ENCODE data around the gene FCN1. TPM values are rescaled to one million over a fixed set of nuclear protein-coding genes. Genes with fewer than 3 reads are reported as not detected.
A peak's percentile ranks its signal among the peaks of the same experiment; 100 is the strongest.

Gene FCN1
- total RNA-seq, 3 donors from 2014 or later (not counting 1 experiment from before 2014, with no cell fraction given) = 22.7 to 70.3 (median 26.9) TPM

DNA sequence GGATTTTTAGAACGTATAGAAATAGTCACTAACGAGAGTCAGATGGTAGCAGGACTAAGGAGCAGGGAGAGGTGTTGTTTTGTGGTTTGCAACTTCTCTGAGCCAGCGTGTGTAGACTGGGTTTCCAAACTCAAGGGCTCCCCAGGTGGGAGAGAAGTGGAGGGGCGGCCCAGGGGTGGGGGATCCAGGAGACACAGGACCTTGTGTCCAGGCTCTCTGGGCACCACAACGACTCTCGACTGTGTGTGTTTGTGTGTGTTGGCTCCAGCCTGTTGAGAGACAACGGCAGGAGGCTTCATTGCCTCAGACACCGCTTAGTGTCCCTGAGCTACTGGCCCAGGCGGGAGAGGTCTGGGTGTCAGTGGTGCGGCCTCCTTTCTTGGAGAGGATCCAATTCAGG is 934 bp upstream of the FCN1 start:
- intact Hi-C loops (cut with micrococcal nuclease) = no loop called here
- Mint-ChIP-seq H3K9me3 (peaks cover 3 to 4% of the 10 kb centered on the region in 2 donors), H3K27ac (no peak overlapping the region), H3K4me3 (no peak overlapping the region), H3K36me3 (no peaks in the 10 kb centered on the region), H3K27me3 (ENCODE audit: low read depth in 2 of 2) (peaks cover 0 to 9% of the 10 kb centered on the region in 2 donors), H3K4me1 (no peaks in the 10 kb centered on the region)
- Histone ChIP-seq H3K36me3 (ENCODE audit: control insufficient read depth, insufficient read depth, low read length) (no peaks in the 10 kb centered on the region), H3K27me3 (ENCODE audit: control insufficient read depth, insufficient read depth, low read length) (no peaks in the 10 kb centered on the region), H3K4me3 (ENCODE audit: low read length) (no peak overlapping the region), H3K27ac (ENCODE audit: low read length) (no peak overlapping the region), H3K9me3 (ENCODE audit: control insufficient read depth, insufficient read depth, low read length) (no peaks in the 10 kb centered on the region), H3K4me1 (ENCODE audit: control insufficient read depth, insufficient read depth, low read length) (peaks cover 5% of the 10 kb centered on the region)
- ATAC-seq (no peak), DNase-seq (peak in 1 of 2 donors; percentile 4)
- 87% methylated on average over 10 of the region's 10 CpGs for WGBS (ENCODE audit: insufficient coverage)
- TF ChIP-seq, protein P1, sequence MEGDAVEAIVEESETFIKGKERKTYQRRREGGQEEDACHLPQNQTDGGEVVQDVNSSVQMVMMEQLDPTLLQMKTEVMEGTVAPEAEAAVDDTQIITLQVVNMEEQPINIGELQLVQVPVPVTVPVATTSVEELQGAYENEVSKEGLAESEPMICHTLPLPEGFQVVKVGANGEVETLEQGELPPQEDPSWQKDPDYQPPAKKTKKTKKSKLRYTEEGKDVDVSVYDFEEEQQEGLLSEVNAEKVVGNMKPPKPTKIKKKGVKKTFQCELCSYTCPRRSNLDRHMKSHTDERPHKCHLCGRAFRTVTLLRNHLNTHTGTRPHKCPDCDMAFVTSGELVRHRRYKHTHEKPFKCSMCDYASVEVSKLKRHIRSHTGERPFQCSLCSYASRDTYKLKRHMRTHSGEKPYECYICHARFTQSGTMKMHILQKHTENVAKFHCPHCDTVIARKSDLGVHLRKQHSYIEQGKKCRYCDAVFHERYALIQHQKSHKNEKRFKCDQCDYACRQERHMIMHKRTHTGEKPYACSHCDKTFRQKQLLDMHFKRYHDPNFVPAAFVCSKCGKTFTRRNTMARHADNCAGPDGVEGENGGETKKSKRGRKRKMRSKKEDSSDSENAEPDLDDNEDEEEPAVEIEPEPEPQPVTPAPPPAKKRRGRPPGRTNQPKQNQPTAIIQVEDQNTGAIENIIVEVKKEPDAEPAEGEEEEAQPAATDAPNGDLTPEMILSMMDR (IDR thresholded peaks at IDR 0.05) = no peak

DNA sequence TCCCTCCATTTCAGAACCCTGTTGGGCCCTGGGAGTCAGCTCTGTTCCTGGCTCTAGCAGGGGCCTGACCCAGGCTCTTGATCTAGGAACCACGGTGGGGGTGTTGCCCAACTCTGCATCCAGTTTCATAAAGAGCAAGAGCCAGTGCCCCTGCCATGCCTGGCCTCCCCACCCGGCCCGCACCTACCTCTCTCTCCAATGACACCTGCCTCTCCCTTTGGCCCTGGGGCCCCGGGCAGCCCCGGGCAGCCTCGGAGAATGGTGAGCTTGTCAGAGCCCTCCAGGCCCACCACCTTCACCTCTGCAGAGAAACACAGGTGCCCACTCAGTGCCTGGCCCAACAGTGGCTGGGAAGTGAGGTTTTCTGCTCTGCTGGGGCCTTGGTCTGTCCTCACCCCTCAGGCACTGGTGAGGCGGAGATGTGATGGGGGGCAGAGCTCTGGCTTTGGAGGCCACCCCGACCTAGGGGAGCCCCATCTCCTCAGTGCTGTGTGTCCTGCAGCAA is 1.5 kb downstream of the FCN1 start:
- no peak for DNase-seq
- Histone ChIP-seq H3K36me3 (ENCODE audit: control insufficient read depth, insufficient read depth, low read length) (no peaks in the 10 kb centered on the region), H3K27ac (ENCODE audit: low read length) (no peak overlapping the region), H3K4me3 (ENCODE audit: low read length) (no peak overlapping the region), H3K9me3 (ENCODE audit: control insufficient read depth, insufficient read depth, low read length) (no peaks in the 10 kb centered on the region), H3K27me3 (ENCODE audit: control insufficient read depth, insufficient read depth, low read length) (no peaks in the 10 kb centered on the region), H3K4me1 (ENCODE audit: control insufficient read depth, insufficient read depth, low read length) (peaks cover 5% of the 10 kb centered on the region)
- no peak for ATAC-seq
- H3K27me3 Mint-ChIP-seq (ENCODE audit: low read depth in 2 of 2) = peaks cover 0 to 8% of the 10 kb centered on the region in 2 donors
- no peak overlapping the region for H3K4me3 Mint-ChIP-seq
- intact Hi-C loops (cut with micrococcal nuclease) = no loop called here
- TF ChIP-seq, protein P1 (IDR thresholded peaks at IDR 0.05) = no peak
- no peaks in the 10 kb centered on the region for H3K4me1 Mint-ChIP-seq
- no peaks in the 10 kb centered on the region for H3K36me3 Mint-ChIP-seq
- H3K27ac Mint-ChIP-seq = no peak overlapping the region
- H3K9me3 Mint-ChIP-seq = peaks cover 3 to 4% of the 10 kb centered on the region in 2 donors
- WGBS (ENCODE audit: insufficient coverage) = 77% methylated on average over 8 of the region's 8 CpGs

DNA sequence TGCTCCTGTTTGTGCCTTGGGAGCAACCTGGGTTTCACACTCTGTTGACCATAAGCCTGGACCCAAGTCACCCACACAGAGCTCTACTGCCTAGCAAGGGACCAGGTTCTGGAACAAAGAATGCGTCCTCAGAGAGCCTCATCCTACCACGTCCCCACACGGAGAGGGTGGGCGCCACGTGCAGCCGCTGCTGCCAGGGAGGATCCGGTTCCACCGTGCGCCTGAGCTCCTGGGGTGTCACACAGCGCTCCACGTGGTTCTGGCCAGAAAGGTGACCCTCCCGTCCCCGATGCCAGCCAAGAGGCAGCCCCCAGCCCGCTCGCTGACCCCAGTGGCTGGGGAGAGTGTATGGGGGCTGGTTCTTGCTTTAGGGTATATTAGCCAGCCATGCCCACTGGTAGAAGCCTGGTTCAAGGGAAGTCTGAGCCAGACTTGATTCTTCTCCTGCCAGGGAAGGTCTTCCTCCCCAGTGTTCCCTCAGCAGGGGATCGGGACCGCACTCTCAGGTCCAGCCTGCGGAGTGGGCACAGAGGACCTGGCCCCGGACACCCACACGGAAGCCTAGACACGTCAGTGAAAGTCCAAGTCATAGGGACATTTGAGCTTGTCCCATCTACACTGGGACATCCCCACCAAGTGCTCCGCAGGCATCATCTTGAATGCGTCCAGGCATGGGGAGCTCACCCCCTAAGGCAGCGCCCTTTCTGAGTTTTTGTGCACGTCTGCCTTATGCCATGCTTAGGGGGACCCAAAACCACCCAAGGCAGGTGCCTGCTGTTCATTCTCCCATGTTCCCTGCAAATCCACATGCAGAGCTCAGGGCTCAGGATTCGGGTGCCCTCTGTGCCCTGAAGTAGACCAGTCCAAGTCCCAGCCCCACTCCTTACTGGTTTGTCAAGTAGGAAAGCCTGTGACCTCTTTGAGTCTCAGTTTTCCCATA is 2.4 kb downstream of the FCN1 start:
- WGBS (ENCODE audit: insufficient coverage) = 88% methylated on average over 26 of the region's 26 CpGs
- Mint-ChIP-seq H3K4me3 (no peak overlapping the region), H3K9me3 (peaks cover 3 to 4% of the 10 kb centered on the region in 2 donors), H3K27ac (no peak overlapping the region), H3K4me1 (no peaks in the 10 kb centered on the region), H3K27me3 (ENCODE audit: low read depth in 2 of 2) (peaks cover 8 to 12% of the 10 kb centered on the region in 2 donors), H3K36me3 (no peaks in the 10 kb centered on the region)
- TF ChIP-seq, protein P1 (IDR thresholded peaks at IDR 0.05) = no peak
- ATAC-seq = no peak
- peak in 1 of 2 donors; percentile 10 for DNase-seq
- no peaks in the 10 kb centered on the region for H3K36me3 ChIP-seq (ENCODE audit: control insufficient read depth, insufficient read depth, low read length)
- H3K4me1 ChIP-seq (ENCODE audit: control insufficient read depth, insufficient read depth, low read length) = peaks cover 5% of the 10 kb centered on the region
- no peak overlapping the region for H3K27ac ChIP-seq (ENCODE audit: low read length)
- intact Hi-C loops (cut with micrococcal nuclease) = no loop called here
- no peak overlapping the region for H3K4me3 ChIP-seq (ENCODE audit: low read length)
- no peaks in the 10 kb centered on the region for H3K27me3 ChIP-seq (ENCODE audit: control insufficient read depth, insufficient read depth, low read length)
- no peaks in the 10 kb centered on the region for H3K9me3 ChIP-seq (ENCODE audit: control insufficient read depth, insufficient read depth, low read length)
